SW480 (cell line): ENCODE data around the gene SERPINE2.

Experiments
- DNase-seq: peaks from one replicate; pipeline ENCODE4 v3.0.0-alpha.2; 2016; ENCODE audit warnings: low spot score

The SERPINE2 gene, protein sequence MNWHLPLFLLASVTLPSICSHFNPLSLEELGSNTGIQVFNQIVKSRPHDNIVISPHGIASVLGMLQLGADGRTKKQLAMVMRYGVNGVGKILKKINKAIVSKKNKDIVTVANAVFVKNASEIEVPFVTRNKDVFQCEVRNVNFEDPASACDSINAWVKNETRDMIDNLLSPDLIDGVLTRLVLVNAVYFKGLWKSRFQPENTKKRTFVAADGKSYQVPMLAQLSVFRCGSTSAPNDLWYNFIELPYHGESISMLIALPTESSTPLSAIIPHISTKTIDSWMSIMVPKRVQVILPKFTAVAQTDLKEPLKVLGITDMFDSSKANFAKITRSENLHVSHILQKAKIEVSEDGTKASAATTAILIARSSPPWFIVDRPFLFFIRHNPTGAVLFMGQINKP

DNA sequence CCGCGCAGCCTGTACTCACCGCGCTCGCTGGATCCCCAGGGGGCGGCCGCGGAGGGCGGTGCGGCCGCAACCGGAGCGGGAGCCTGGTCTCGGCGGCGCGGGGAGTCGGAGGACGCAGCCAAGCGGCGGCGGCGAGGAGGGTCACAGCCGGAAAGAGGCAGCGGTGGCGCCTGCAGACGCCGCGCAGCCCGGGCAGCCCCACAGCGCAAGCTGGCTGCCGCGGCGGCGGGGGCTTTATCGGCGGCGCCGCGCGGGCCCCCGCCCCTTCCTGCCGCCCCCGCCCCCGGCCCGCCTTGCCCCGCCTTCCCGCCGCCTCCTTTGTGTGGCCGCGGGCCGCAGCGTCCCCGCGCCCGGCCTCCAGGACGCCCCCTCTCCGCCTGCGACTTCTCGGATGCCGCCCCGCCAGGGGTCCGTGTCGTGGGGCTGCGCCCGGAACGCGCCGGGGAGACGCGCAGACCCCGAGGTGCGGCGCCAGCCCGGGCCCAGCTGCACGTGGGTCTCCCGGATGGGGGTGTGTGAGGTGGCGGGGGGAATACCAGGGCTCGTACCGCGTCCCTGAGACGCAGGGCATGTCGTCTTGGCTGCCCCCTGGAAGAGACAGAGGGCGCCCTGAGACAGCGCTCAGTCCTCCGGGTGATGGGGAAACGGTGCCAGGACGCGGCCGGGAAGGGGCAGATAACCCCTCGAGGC lies at the start of gene SERPINE2:
Gene SERPINE2 (minus strand): TSS at position 207 of the 690 bp plus-strand sequence. CDS start 37,386 bp downstream, outside the sequence.
- peak; percentile 58 for DNase-seq

DNA sequence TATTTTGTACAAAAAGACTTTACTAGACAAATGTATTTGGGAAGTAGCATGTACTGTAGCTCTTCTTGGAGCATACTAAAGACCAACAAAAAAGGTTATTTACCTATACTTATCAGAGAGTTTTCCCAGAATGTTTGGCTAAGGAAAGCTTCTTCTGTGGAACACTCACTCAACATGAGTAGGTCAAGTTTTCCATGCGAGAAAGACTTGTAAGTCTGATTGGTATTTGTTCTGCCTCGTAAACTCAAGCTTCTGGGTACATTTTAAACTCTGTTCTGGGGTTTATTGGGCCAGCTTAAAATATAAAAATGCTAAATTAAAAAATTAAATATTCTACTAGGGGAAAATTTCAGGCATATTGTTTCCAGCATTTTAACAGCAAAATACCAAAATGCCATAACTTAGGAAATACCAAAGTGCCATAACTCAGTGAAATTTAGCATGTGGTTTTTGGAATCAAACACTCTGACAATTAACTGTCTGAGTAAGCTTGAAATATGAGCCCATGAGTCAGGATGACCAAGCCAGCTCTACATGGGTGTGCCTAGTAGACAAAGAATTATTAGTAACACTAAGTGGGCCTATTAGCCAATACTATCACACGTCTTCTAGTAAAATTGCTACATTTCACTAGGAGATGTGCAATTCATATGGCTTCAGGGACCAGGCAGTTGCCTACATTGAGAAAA lies 47.3 kb upstream of the SERPINE2 start:
- DNase-seq = peak; percentile 78

DNA sequence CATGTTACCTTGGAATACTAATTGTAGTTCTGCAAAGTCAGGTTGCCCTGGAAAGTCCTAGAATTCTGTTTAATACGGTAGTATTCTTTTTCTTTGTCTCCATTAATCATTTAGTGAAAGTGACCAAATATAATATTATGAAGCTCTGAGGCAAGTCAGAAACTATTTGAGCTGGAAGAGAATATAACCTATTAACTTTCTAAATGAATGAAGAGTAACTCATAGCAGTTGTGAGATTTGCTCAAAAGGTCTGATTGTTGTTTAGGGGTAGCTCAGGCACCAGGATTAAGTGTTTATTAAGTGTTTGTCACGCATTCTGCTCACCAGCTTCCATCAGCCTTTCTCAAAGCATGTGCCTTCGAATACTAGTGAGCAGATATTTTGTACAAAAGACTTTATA lies 46.7 kb upstream of the SERPINE2 start:
- no peak for DNase-seq

- peak; percentile 25 for DNase-seq
Measured at GRCh38 chr2:224085246-224085645, 46.2 kb upstream of the SERPINE2 start.

DNA sequence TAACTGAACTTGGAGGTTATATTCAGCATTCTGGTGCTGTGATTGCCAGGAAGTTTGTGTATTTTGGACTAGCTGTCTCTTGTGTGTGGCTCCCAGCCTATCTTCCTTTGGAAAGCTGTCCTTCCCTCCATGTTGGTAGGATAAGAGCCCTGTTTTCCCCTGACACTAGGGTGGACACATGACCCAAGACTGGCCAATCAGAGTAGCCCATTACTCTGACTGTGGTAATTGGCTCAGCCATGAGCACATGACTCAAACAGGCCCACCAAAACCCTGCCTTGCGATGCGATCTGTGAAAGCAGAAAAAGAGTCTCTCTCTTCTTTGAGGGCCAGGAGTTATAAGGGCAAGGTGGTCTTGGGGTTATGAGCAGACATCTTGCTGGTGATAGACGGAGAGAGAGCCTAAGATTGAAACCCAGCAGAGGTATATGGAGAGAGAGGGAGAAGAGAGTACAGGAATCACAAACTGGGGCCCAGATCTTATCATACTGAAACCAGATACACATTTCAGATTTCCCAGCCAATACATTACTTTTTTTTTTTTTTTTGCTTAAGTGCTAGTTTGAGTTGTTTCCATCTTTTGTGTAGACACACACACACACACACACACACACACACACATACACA lies 45.3 kb upstream of the SERPINE2 start:
- no peak for DNase-seq

DNA sequence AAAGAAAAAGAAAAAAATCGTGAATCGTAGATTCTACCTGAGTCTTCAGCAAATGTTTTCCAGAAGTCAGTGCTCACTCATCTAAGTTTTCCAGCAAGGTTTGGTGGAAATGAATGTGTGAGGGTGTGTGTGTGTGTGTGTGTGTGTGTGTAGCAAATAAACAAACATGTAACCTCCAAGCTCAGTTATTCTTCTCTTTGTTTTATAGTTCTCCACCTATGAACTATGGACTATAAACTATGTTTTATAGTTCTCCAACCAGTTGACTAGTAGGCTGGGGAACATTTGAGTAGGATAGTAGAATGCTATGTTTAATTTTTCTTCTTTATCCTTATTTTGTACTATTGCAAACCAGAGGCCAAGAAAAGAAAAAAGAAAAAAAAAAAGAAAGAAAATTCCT lies 44.6 kb upstream of the SERPINE2 start:
- DNase-seq = no peak

DNA sequence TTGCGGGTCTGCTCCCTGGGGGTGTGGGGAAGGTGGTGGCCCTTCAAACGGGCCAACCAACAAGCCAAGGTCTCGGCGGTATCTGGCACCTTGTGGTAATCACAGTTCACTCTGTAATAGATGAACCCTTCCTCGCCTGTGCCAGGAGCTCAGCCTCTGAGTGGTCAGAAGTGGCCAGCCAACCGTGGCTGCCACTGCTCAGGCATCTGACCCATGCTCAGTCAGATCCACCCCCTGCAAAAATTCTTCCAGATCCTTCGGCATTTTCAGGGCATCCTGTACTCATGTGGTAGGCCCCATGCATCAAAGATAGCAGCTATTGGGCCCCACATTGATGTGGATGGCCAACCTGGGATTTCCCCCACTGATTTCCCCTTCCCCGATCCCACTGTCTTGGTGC lies 39.6 kb upstream of the SERPINE2 start:
- no peak for DNase-seq

GRCh38 chr2:224077773-224078507 lies 38.9 kb upstream of the SERPINE2 start:
- no peak for DNase-seq

GRCh38 chr2:224075588-224075987 lies 36.5 kb upstream of the SERPINE2 start:
- DNase-seq = no peak

DNA sequence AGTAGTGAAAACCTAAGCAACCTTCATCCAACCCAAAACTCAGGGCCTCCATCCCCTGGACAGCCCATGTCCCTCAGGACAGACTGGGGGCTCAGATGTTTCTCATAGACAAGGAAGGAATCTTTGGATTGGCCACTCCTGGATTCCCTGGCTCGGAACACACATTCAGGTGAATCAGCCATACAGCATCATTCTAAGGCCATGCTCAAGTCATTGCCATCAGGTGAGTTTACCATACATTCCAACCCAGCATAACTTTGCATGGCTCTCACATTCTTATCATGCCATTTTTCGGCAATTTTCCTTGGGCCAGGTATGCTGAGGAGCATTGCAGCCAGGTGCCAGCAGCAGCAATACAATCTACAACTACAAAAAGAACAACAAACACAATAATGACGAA lies 34.6 kb upstream of the SERPINE2 start:
- DNase-seq = no peak

- no peak for DNase-seq
Measured at GRCh38 chr2:224072541-224073188, 33.6 kb upstream of the SERPINE2 start.

GRCh38 chr2:224069172-224069571 lies 30.1 kb upstream of the SERPINE2 start:
- no peak for DNase-seq

DNA sequence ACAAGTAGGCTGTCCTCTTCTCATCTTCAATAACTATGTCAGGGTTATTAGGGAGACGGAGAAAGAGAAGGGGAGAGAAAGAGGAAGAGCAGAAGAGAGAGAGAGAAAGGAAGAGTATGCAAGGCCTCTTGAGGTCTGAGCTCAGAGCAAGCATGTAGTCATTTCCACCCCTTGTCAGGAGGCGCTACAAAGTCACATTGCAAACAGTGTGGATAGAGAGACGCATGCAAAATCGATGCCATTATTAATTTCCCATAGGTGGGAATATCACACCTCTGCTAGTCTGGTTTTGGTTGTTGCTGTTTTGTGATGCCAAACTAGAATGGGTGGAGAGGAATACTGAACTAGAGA lies 24.2 kb upstream of the SERPINE2 start:
- no peak for DNase-seq

DNA sequence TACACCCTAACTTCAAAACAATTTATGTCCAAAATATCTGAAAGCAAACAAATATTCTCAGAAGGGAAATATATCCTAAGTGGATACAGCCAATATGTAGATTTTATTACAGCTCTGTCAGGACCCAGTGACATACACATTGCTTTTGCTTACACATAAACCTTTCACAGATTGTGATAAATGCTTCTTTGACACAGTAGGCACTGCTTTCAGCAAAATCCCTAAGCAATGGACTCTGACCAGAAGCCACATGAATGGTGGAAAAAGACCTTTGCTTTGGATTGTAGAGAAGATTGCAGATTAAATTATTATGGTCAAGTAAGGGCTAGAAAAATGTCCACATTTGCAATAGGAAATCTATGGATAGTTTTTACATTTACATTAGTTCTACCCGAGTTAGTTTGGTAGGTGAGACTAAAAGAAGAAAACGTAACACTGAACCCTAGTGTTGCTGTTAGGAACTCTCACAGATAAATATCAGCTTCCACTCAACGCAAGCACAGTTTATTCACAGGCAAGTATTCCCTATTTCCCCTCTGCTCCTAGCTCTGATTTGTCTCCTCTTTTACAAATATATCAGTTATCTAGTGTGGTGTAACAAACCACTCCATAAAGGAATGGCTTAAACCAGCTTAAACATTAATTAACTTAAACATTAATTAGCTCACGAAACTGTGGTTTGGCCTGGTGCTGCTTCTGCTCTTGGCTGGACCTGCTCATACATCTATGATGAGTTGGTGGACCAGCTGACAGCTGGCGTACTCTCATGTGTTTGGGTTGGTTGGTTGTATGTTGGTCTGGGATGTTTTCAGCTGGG lies 23.6 kb upstream of the SERPINE2 start:
- no peak for DNase-seq

GRCh38 chr2:224060783-224061482 lies 21.8 kb upstream of the SERPINE2 start:
- DNase-seq = no peak

GRCh38 chr2:224059178-224059577 lies 20.1 kb upstream of the SERPINE2 start:
- no peak for DNase-seq

- DNase-seq = no peak
Measured at GRCh38 chr2:224058048-224058775, 19.1 kb upstream of the SERPINE2 start.

GRCh38 chr2:224056889-224057288 lies 17.8 kb upstream of the SERPINE2 start:
- no peak for DNase-seq

GRCh38 chr2:224055101-224055500 lies 16.0 kb upstream of the SERPINE2 start:
- no peak for DNase-seq
